HepG2 (cell line): ENCODE measurements around the gene GALNT8. TPM values are rescaled to one million over a fixed set of nuclear protein-coding genes. Genes with fewer than 3 reads are reported as not detected.

Source experiments
- ATAC-seq: fragments of 200-7000 bp; cut with Tn5 transposase; 3 replicates; pipeline ENCODE4 v1.9.1; 2020; ENCODE audit warnings: mild to moderate bottlenecking, moderate library complexity
- Bru-seq: library from RNA; stranded (reverse); fragments of 400-500 nt; gene quantifications from one replicate; lab custom pipeline; 2021; lab: Mats Ljungman, UMichigan
- BruChase-seq, 2 experiments: library from RNA; stranded (reverse); fragments of 400-500 nt; gene quantifications; one replicate each; lab custom pipeline; 2021; lab: Mats Ljungman, UMichigan
- BruUV-seq: library from RNA; stranded (reverse); fragments of 400-500 nt; replicated peaks from 2 replicates; lab custom pipeline; 2021; lab: Mats Ljungman, UMichigan
- CTCF ChIA-PET: fragments of 300-600 bp; formaldehyde crosslinking; extraction: SDS; loops from one replicate; lab custom pipeline; 2021; ENCODE audit warnings: low total read pairs, inconsistent platforms, low intra/inter-chr PET ratio; lab: Yijun Ruan, JAX
- POLR2A ChIA-PET: fragments of 350-600 bp; sonication (Branson Sonifier 250); formaldehyde crosslinking; loops from one replicate; lab custom pipeline; 2020; ENCODE audit warnings: antibody characterized with exemption, inconsistent platforms; lab: Yijun Ruan, JAX
- DNase-seq: peaks from one replicate; pipeline ENCODE4 v3.0.0-alpha.2; 2015; ENCODE audit warnings: low spot score
- FAIRE-seq: peaks from 3 replicates; lab custom pipeline; 2011; peaks lifted over from hg19 to GRCh38; lab: Jason Lieb, UNC
- H2AFZ ChIP-seq: one replicate; pipeline ENCODE4 v1.6.1; 2011; ENCODE audit warnings: low read length, inconsistent platforms
- H3K27ac ChIP-seq: fragments of 300-600 bp; 3 replicates; pipeline ENCODE4 v1.8.0; 2011; ENCODE audit warnings: mixed run types, mild to moderate bottlenecking, mixed read lengths, low read length, inconsistent platforms; ENCODE audit not compliant: insufficient read depth; ENCODE audit errors: extremely low read length
- H3K27me3 ChIP-seq, 2 experiments: fragments of 200-600 bp in 1 of 2; 2 replicates in 1 of 2; 3 replicates in 1 of 2; pipeline versions ENCODE4 v1.6.0 to v1.8.0; 2011; ENCODE audit warnings: low read length in 2 of 2, mild to moderate bottlenecking in 2 of 2, moderate library complexity in 2 of 2, inconsistent platforms in 1 of 2; ENCODE audit not compliant: insufficient read depth in 2 of 2, control insufficient read depth in 1 of 2
- H3K36me3 ChIP-seq, 2 experiments: fragments of 200-600 bp in 1 of 2; replicated peaks in 1 of 2; 2 replicates in 1 of 2; 3 replicates in 1 of 2; pipeline versions ENCODE4 v1.5.1 to v1.8.0; 2011; ENCODE audit warnings: low read length in 2 of 2, inconsistent platforms in 1 of 2; ENCODE audit not compliant: insufficient read depth in 2 of 2, control insufficient read depth in 1 of 2
- H3K4me1 ChIP-seq: 2 replicates; pipeline ENCODE4 v1.5.1; 2012; ENCODE audit warnings: low read length, inconsistent platforms; ENCODE audit not compliant: insufficient read depth
- H3K4me2 ChIP-seq: 2 replicates; pipeline ENCODE4 v1.6.0; 2011; ENCODE audit warnings: low read depth, low read length, inconsistent platforms
- H3K4me3 ChIP-seq, 3 experiments: fragments of 200-600 bp in 1 of 3; sonication (generic), shearing (Covaris generic) in 1 of 3; replicated peaks in 1 of 3; 2 replicates each; pipeline ENCODE4 v1.5.1; 2011 to 2016; ENCODE audit warnings: low read length in 3 of 3, inconsistent platforms in 2 of 3, low read depth in 2 of 3, mild to moderate bottlenecking in 2 of 3, control low read depth in 1 of 3, mixed read lengths in 1 of 3; ENCODE audit not compliant: insufficient read depth in 1 of 3
- H3K79me2 ChIP-seq: one replicate; pipeline ENCODE4 v1.6.1; 2011; ENCODE audit warnings: low read length, inconsistent platforms; ENCODE audit not compliant: insufficient read depth
- H3K9ac ChIP-seq: 2 replicates; pipeline ENCODE4 v1.6.0; 2011; ENCODE audit warnings: mild to moderate bottlenecking, low read depth, low read length, inconsistent platforms; ENCODE audit not compliant: insufficient read depth
- H3K9me3 ChIP-seq: 2 replicates; pipeline ENCODE4 v1.5.1; 2012; ENCODE audit warnings: mild to moderate bottlenecking, low read length
- H4K20me1 ChIP-seq: 2 replicates; pipeline ENCODE4 v1.6.0; 2011; ENCODE audit warnings: inconsistent platforms, mild to moderate bottlenecking, low read length, moderate library complexity; ENCODE audit not compliant: insufficient read depth
- DNMT3B ChIP-seq: conservative IDR thresholded peaks from 2 replicates; pipeline ENCODE4 v1.6.1; 2016; ENCODE audit warnings: missing biosample characterization, control low read depth
- ETS1 ChIP-seq: sonication (generic); formaldehyde crosslinking; IDR thresholded peaks from 2 replicates; pipeline ENCODE4 v1.4.0; 2020; ENCODE audit warnings: missing genetic modification reagents
- HDAC2 ChIP-seq: sonication (generic); formaldehyde crosslinking; IDR thresholded peaks from 2 replicates; pipeline ENCODE4 v1.4.0; 2020; ENCODE audit warnings: missing genetic modification reagents
- HOXA3 ChIP-seq: sonication (generic); formaldehyde crosslinking; IDR thresholded peaks from 2 replicates; pipeline ENCODE4 v1.5.0; 2020; ENCODE audit warnings: missing genetic modification reagents
- ISX ChIP-seq: sonication (generic); formaldehyde crosslinking; conservative IDR thresholded peaks from 2 replicates; pipeline ENCODE4 v1.5.0; 2020; ENCODE audit warnings: missing genetic modification reagents
- SPEN ChIP-seq: sonication (generic); formaldehyde crosslinking; IDR thresholded peaks from 2 replicates; pipeline ENCODE4 v1.5.1; 2020; ENCODE audit warnings: low read depth, mild to moderate bottlenecking, missing genetic modification reagents
- ZNF430 ChIP-seq: sonication (generic); formaldehyde crosslinking; IDR thresholded peaks from 2 replicates; pipeline ENCODE4 v1.9.0; 2021; ENCODE audit warnings: mild to moderate bottlenecking, missing genetic modification reagents
- ZNF781 ChIP-seq: sonication (generic); formaldehyde crosslinking; IDR thresholded peaks from 2 replicates; pipeline ENCODE4 v1.5.1; 2020; ENCODE audit warnings: borderline replicate concordance, mild to moderate bottlenecking, missing genetic modification reagents; ENCODE audit errors: not compliant biosample characterization
- ZNF816 ChIP-seq: sonication (generic); formaldehyde crosslinking; IDR thresholded peaks from 2 replicates; pipeline ENCODE4 v1.8.0; 2022; ENCODE audit warnings: missing genetic modification reagents, mild to moderate bottlenecking, borderline replicate concordance
- WGBS: methylation state at CpG from one replicate; pipeline ENCODE4 v1.1.6; 2017; ENCODE audit warnings: low lambda C conversion rate; 5-methylcytosine and 5-hydroxymethylcytosine counted together
- in situ Hi-C: cut with HindIII; loops from 2 replicates; pipeline ENCODE4 v1.10.0; 2017; ENCODE audit warnings: low pct_unique_long_range_greater_than_20kb; ENCODE audit not compliant: extremely low pct_ligation_motif_present
- intact Hi-C: fragments of 100-400 bp; cut with micrococcal nuclease; formaldehyde crosslinking; loops from one replicate; pipeline ENCODE4 v1.10.0; 2022; ENCODE audit not compliant: unreplicated experiment
- long read RNA-seq, 2 experiments: library from RNA in 1 of 2; library from polyadenylated mRNA in 1 of 2; stranded (forward) in 1 of 2; unstranded in 1 of 2; transcript quantifications; one replicate each; pipeline ENCODE4 v2.0.0, GENCODE V29; 2019 to 2022
- polyA minus RNA-seq, 3 experiments: library from RNA; depleted of rRNA, polyadenylated mRNA; stranded (reverse); fragments of >200 nt; gene quantifications; 2 replicates each; pipeline ENCODE4 v1.2.3, GENCODE V29; 2011; ENCODE audit warnings: low replicate concordance in 1 of 3
- polyA plus RNA-seq, 8 experiments: library from polyadenylated mRNA; depleted of rRNA in 3 of 8; stranded (reverse) in 7 of 8; unstranded in 1 of 8; fragments of >200 nt; fragmentation: Illumina TruSeq in 4 of 8; extraction: Trizol in 4 of 8; gene quantifications; 2 replicates each; pipeline versions ENCODE4 v1.2.1 to v1.2.3, GENCODE V29; 2011 to 2016; ENCODE audit warnings: low read depth in 4 of 8, missing spikeins in 1 of 8, mixed read lengths in 1 of 8; ENCODE audit not compliant: insufficient read depth in 1 of 8
- total RNA-seq, 5 experiments: library from RNA; depleted of rRNA; stranded (reverse); fragments of >200 nt; fragmentation: Illumina TruSeq; extraction: Trizol; gene quantifications; 2 replicates each; pipeline ENCODE4 v1.2.3, GENCODE V29; 2016; ENCODE audit warnings: low read depth in 1 of 5
- TF ChIP-seq, protein P1 (sequence below): sonication (generic); formaldehyde crosslinking; conservative IDR thresholded peaks from 2 replicates; pipeline ENCODE4 v1.8.0; 2022; ENCODE audit warnings: mild to moderate bottlenecking, moderate library complexity, missing genetic modification reagents

GALNT8 gene
- total RNA-seq (2016; rRNA removed; fragmentation: Illumina TruSeq; extraction: Trizol) (not detected in 2 replicates), polyA plus RNA-seq (2011; rRNA removed) (0.05 and 0.45 TPM in 2 replicates), polyA minus RNA-seq (2011; rRNA and poly(A)+ RNA removed; ENCODE audit: low replicate concordance) (0.28 TPM in 1 of 2 replicates, not detected in the other), Bru-seq, nascent RNA (percentile 16 among the genes with signal in this experiment), BruChase-seq, experiment 1, labeled RNA remaining after a 6-hour chase (percentile 23 among the genes with signal in this experiment), BruChase-seq, experiment 2, labeled RNA remaining after a 2-hour chase (percentile 30 among the genes with signal in this experiment)
- total RNA-seq (2016; cell fraction: cytosol; rRNA removed; fragmentation: Illumina TruSeq; extraction: Trizol; ENCODE audit: low read depth): 0.09 TPM in 1 of 2 replicates, not detected in the other
- total RNA-seq (2016; cell fraction: insoluble cytoplasmic fraction; rRNA removed; fragmentation: Illumina TruSeq; extraction: Trizol): not detected in 2 replicates
- 0.12 TPM in 1 of 2 replicates, not detected in the other for total RNA-seq (2016; cell fraction: membrane; rRNA removed; fragmentation: Illumina TruSeq; extraction: Trizol)
- total RNA-seq (2016; cell fraction: nucleus; rRNA removed; fragmentation: Illumina TruSeq; extraction: Trizol): not detected in 2 replicates
- polyA plus RNA-seq (2011; cell fraction: cytosol; rRNA removed): 0.03 TPM in 1 of 2 replicates, not detected in the other
- 0.42 and 0.45 TPM in 2 replicates for polyA plus RNA-seq (2011; cell fraction: nucleus; rRNA removed)
- 0.07 TPM in 1 of 2 replicates, not detected in the other for polyA plus RNA-seq (2012)
- not detected in 2 replicates for polyA plus RNA-seq (2016; cell fraction: cytosol; fragmentation: Illumina TruSeq; extraction: Trizol; ENCODE audit: low read depth)
- polyA plus RNA-seq (2016; cell fraction: insoluble cytoplasmic fraction; fragmentation: Illumina TruSeq; extraction: Trizol; ENCODE audit: low read depth): not detected in 2 replicates
- polyA plus RNA-seq (2016; cell fraction: membrane; fragmentation: Illumina TruSeq; extraction: Trizol; ENCODE audit: low read depth): not detected in 2 replicates
- polyA plus RNA-seq (2016; cell fraction: nucleus; fragmentation: Illumina TruSeq; extraction: Trizol; ENCODE audit: insufficient read depth, low read depth): not detected in 2 replicates
- polyA minus RNA-seq (2011; cell fraction: cytosol; rRNA and poly(A)+ RNA removed): not detected in 2 replicates
- 0.25 and 1.0 TPM in 2 replicates for polyA minus RNA-seq (2011; cell fraction: nucleus; rRNA and poly(A)+ RNA removed)
- long read RNA-seq, experiment 1: 0 reads
- long read RNA-seq, experiment 2: 0 reads

GRCh38 chr12:4719821-4720636, at the start of gene GALNT8:
GALNT8 (plus strand) TSS chr12:4720400; CDS start chr12:4720678, 278 bp downstream.
- Histone ChIP-seq H3K4me2 (no peak within 1 kb of the TSS), H2AFZ (no peak within 1 kb of the TSS), H3K27ac (no peak within 1 kb of the TSS), H3K27me3 (peaks cover 0 to 40% of the 10 kb centered on the region in 2 experiments; a peak in 3 of 5 replicates), H3K4me3 (no peak within 1 kb of the TSS), H3K9ac (no peak within 1 kb of the TSS), H3K36me3 (no peaks in the 10 kb centered on the region), H3K4me1 (no peaks in the 10 kb centered on the region), H3K9me3 (no peaks in the 10 kb centered on the region), H3K79me2 (no peaks in the 10 kb centered on the region), H4K20me1 (no peaks in the 10 kb centered on the region)
- in situ Hi-C loops (no loop called here), intact Hi-C loops (no loop called here)
- POLR2A ChIA-PET: no interaction called here
- no peak for ATAC-seq
- TF ChIP-seq DNMT3B (CRISPR knock-in tag): no peak
- no peak for TF ChIP-seq HOXA3 (CRISPR knock-in tag)
- no peak for TF ChIP-seq ZNF430
- no peak for TF ChIP-seq HDAC2 (CRISPR knock-in tag)
- TF ChIP-seq ZNF781 (CRISPR knock-in tag): no peak
- TF ChIP-seq SPEN (CRISPR knock-in tag): no peak
- TF ChIP-seq ETS1 (CRISPR knock-in tag): no peak
- TF ChIP-seq, protein P1, sequence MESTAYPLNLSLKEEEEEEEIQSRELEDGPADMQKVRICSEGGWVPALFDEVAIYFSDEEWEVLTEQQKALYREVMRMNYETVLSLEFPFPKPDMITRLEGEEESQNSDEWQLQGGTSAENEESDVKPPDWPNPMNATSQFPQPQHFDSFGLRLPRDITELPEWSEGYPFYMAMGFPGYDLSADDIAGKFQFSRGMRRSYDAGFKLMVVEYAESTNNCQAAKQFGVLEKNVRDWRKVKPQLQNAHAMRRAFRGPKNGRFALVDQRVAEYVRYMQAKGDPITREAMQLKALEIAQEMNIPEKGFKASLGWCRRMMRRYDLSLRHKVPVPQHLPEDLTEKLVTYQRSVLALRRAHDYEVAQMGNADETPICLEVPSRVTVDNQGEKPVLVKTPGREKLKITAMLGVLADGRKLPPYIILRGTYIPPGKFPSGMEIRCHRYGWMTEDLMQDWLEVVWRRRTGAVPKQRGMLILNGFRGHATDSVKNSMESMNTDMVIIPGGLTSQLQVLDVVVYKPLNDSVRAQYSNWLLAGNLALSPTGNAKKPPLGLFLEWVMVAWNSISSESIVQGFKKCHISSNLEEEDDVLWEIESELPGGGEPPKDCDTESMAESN (CRISPR knock-in tag): no peak
- no peak for TF ChIP-seq ISX
- TF ChIP-seq ZNF816 (CRISPR knock-in tag): no peak
- no TSS peak for BruUV-seq
- DNase-seq: no peak
- CTCF ChIA-PET: no interaction called here
- WGBS: 33% methylated on average over 17 of the region's 18 CpGs
- FAIRE-seq: no peak
